Epithelial cell of proximal tubule (primary cell): Measurements from ENCODE around the gene PADI1. TPM values are rescaled to one million over a fixed set of nuclear protein-coding genes. Genes with fewer than 3 reads are reported as not detected.

Source experiments
- DNase-seq: peaks from one replicate; pipeline ENCODE4 v3.0.0-alpha.2; 2011; ENCODE audit warnings: low read depth
- H3K4me3 ChIP-seq: 2 replicates; pipeline ENCODE4 v1.5.1; 2011; ENCODE audit warnings: low read depth, mild to moderate bottlenecking, low read length
- total RNA-seq: library from RNA; depleted of rRNA; stranded (reverse); fragments of >200 nt; gene quantifications from 2 replicates; pipeline ENCODE4 v1.2.3, GENCODE V29; 2015
- TF ChIP-seq, protein P1 (sequence below): conservative IDR thresholded peaks from 2 replicates; pipeline ENCODE4 v1.5.1; 2012; ENCODE audit warnings: low read depth, mild to moderate bottlenecking, low read length

PADI1 gene
- total RNA-seq, 1 donor from 2014 or later, result 1.1 TPM

- DNase-seq, result no peak
- TF ChIP-seq, protein P1, sequence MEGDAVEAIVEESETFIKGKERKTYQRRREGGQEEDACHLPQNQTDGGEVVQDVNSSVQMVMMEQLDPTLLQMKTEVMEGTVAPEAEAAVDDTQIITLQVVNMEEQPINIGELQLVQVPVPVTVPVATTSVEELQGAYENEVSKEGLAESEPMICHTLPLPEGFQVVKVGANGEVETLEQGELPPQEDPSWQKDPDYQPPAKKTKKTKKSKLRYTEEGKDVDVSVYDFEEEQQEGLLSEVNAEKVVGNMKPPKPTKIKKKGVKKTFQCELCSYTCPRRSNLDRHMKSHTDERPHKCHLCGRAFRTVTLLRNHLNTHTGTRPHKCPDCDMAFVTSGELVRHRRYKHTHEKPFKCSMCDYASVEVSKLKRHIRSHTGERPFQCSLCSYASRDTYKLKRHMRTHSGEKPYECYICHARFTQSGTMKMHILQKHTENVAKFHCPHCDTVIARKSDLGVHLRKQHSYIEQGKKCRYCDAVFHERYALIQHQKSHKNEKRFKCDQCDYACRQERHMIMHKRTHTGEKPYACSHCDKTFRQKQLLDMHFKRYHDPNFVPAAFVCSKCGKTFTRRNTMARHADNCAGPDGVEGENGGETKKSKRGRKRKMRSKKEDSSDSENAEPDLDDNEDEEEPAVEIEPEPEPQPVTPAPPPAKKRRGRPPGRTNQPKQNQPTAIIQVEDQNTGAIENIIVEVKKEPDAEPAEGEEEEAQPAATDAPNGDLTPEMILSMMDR, result no peak
- no peak overlapping the region for H3K4me3 ChIP-seq
Measured at GRCh38 chr1:17225140-17225539, 20.2 kb downstream of the PADI1 start.

GRCh38 chr1:17227358-17227915, 22.5 kb downstream of the PADI1 start:
- H3K4me3 ChIP-seq, result no peak overlapping the region
- DNase-seq, result no peak
- TF ChIP-seq, protein P1, result no peak

DNA sequence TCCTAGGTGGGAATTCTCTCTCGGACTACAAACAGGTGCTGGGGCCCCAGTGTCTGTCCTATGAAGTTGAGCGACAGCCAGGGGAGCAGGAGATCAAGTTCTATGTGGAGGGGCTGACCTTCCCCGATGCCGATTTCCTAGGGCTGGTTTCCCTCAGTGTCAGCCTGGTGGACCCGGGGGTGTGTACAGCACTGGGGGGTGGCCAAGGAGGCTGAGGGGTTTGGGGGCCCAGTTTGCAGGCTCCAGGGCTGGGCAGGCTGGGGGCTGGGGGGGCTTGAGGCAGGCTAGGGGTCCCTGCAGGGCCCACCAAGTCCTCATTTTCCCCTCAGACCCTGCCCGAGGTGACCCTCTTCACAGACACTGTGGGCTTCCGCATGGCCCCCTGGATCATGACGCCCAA, 23.7 kb downstream of the PADI1 start:
- TF ChIP-seq, protein P1, result no peak
- DNase-seq, result no peak

DNA sequence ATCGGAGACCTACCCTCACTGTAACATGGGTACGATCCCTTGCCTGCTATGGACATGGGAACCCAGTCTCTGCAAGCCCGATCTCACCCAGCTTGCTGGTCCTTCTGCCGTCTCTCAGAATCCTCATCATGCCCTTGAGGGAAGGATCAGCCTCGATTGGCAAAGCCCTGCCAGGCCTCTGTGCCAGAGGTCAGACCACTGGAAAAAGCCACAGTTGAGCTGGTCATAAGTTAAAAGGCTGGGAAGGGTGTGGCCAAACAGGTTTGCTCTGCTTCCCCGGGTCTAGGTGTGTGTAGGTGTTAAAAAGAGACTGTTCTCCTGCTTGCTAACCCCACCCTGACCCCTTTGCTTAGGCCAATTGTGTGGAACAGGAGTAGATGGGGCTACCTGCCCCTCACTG, 24.5 kb downstream of the PADI1 start:
- TF ChIP-seq, protein P1, result no peak
- no peak for DNase-seq
- H3K4me3 ChIP-seq, result no peak overlapping the region

More for the DNA sequence above, 23.7 kb downstream of the PADI1 start:
- no peak overlapping the region for H3K4me3 ChIP-seq

- H3K4me3 ChIP-seq, result no peak overlapping the region
- TF ChIP-seq, protein P1, result no peak
- no peak for DNase-seq
Measured at GRCh38 chr1:17230106-17230505, 25.2 kb downstream of the PADI1 start.

DNA sequence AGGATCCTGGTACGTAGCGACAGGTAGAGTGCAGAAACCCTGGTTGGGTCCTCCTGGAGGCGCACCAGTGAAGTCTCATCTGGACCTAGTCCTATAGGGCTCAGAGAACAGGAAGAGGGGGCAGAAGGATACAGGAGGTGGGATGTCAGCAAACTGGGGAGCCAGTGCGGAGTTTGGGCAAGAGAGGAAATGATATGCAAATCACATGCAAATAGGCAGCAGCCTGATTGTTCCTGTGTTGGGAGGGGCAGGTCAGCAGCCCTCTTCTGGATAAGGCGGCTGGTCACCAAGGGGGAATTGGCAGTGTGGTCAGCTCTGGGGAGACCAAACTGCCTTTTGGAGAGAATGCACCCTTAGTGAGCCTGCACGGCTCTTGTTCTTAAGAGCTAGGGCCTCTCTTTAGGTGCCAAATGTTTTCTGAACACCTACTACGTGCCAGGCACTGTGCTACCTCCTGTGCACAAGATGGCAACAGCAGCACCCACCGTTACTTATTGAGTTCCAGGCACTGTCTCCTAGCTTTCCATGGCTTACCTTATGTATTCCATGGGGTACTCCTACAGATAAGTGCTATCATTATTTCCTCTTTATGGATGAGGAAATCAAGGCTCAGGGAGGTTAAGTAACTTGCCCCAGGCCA, 25.9 kb downstream of the PADI1 start:
- no peak for DNase-seq
- no peak overlapping the region for H3K4me3 ChIP-seq
- TF ChIP-seq, protein P1, result no peak
